Retinal pigment epithelial cell (primary cell): ENCODE data around the gene PCDHB13.
"Not testable (repeated sequence)": the region's sequence is repeated elsewhere in the genome, so short reads cannot be mapped to it uniquely, and the experiment has no call there.

Source experiments
- DNase-seq: peaks from one replicate; pipeline ENCODE4 v3.0.0-alpha.2; 2010; ENCODE audit warnings: low read depth
- H3K4me3 ChIP-seq: 2 replicates; pipeline ENCODE4 v1.5.1; 2011; ENCODE audit warnings: mild to moderate bottlenecking, low read length, control low read depth, moderate library complexity
- CTCF ChIP-seq: conservative IDR thresholded peaks from 2 replicates; pipeline ENCODE4 v1.5.1; 2011; ENCODE audit warnings: low read depth, low read length, control low read depth, inconsistent platforms

PCDHB13 gene

GRCh38 chr5:141213656-141214339 is at the start of gene PCDHB13:
Gene PCDHB13, plus strand, starts transcription at chr5:141213919. Its CDS starts 205 bp downstream, at chr5:141214124.
- not testable (repeated sequence) for DNase-seq, H3K4me3 ChIP-seq

GRCh38 chr5:141172381-141173204 is 41.1 kb upstream of the PCDHB13 start, which contains the start of gene PCDHB7:
Gene PCDHB7, plus strand, starts transcription at chr5:141172644. Its CDS starts 192 bp downstream, at chr5:141172836.
- DNase-seq, result no peak
- H3K4me3 ChIP-seq, result no peak within 1 kb of the TSS
- peak; percentile 38 for TF ChIP-seq CTCF

- not testable (repeated sequence) for H3K4me3 ChIP-seq, DNase-seq
Measured at GRCh38 chr5:141174291-141175104, 39.2 kb upstream of the PCDHB13 start.

GRCh38 chr5:141175933-141176332 is 37.8 kb upstream of the PCDHB13 start:
- no peak for TF ChIP-seq CTCF
- DNase-seq, result no peak
- H3K4me3 ChIP-seq, result no peak overlapping the region

- not testable (repeated sequence) for H3K4me3 ChIP-seq, DNase-seq
Measured at GRCh38 chr5:141177577-141178191, 36.0 kb upstream of the PCDHB13 start, which contains the start of gene PCDHB8. Gene PCDHB8, plus strand, starts transcription at chr5:141177790. Its CDS starts 245 bp downstream, at chr5:141178035.

GRCh38 chr5:141179371-141179770 is 34.3 kb upstream of the PCDHB13 start:
- not testable (repeated sequence) for H3K4me3 ChIP-seq, DNase-seq

- DNase-seq, H3K4me3 ChIP-seq: not testable (repeated sequence)
Measured at GRCh38 chr5:141179876-141180275, 33.8 kb upstream of the PCDHB13 start.

GRCh38 chr5:141180313-141180712 is 33.4 kb upstream of the PCDHB13 start:
- TF ChIP-seq CTCF, result no peak
- DNase-seq, result no peak

GRCh38 chr5:141182248-141182647 is 31.5 kb upstream of the PCDHB13 start, which contains the start of gene PCDHB16:
Gene PCDHB16, plus strand, starts transcription at chr5:141182387. Its CDS starts 173 bp downstream, at chr5:141182560.
- peak; percentile 20 for TF ChIP-seq CTCF

More at GRCh38 chr5:141180313-141180712, 33.4 kb upstream of the PCDHB13 start:
- no peak overlapping the region for H3K4me3 ChIP-seq

GRCh38 chr5:141184117-141184855 is 29.4 kb upstream of the PCDHB13 start:
- not testable (repeated sequence) for H3K4me3 ChIP-seq, DNase-seq

More at GRCh38 chr5:141182248-141182647, 31.5 kb upstream of the PCDHB13 start, which contains the start of gene PCDHB16:
- no peak for DNase-seq
- H3K4me3 ChIP-seq, result peak within 1 kb of the TSS; percentile 8
